ENCODE results near the gene TMEM72.

DNA sequence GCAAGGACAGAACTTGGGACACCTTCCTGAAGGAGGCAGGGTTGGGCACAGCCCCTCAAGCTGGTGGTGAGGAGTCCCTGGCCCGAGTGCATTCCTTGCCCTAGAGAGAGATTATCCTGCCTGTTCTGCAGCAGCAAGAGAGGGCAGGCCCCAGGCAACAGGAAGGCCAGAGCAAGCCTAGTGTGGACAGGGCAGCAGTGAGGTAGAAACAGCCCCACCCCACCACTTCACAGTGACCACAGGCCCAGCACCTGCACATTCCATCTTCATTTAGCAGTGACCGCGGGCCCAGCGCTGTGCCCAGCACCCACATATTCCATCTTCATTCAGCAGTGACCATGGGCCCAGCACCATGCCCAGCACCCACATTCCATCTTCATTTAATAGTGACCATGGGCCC is 16.4 kb upstream of the TMEM72 start:
- TF ChIP-seq, protein P1, sequence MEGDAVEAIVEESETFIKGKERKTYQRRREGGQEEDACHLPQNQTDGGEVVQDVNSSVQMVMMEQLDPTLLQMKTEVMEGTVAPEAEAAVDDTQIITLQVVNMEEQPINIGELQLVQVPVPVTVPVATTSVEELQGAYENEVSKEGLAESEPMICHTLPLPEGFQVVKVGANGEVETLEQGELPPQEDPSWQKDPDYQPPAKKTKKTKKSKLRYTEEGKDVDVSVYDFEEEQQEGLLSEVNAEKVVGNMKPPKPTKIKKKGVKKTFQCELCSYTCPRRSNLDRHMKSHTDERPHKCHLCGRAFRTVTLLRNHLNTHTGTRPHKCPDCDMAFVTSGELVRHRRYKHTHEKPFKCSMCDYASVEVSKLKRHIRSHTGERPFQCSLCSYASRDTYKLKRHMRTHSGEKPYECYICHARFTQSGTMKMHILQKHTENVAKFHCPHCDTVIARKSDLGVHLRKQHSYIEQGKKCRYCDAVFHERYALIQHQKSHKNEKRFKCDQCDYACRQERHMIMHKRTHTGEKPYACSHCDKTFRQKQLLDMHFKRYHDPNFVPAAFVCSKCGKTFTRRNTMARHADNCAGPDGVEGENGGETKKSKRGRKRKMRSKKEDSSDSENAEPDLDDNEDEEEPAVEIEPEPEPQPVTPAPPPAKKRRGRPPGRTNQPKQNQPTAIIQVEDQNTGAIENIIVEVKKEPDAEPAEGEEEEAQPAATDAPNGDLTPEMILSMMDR (IDR thresholded peaks at IDR 0.05; ENCODE audit: low read depth, low read length, missing input control) = no peak
- TF ChIP-seq YY1 (IDR thresholded peaks at IDR 0.05) (no peak), TAF1 (conservative IDR thresholded peaks at IDR 0.05) (no peak), RAD21 (IDR thresholded peaks at IDR 0.05) (no peak), SP1 (IDR thresholded peaks at IDR 0.05) (no peak), JUND (IDR thresholded peaks at IDR 0.05) (no peak), NR2F2 (IDR thresholded peaks at IDR 0.05) (no peak), GABPA (IDR thresholded peaks at IDR 0.05 in 1 of 2, conservative IDR thresholded peaks at IDR 0.05 in 1 of 2) (no peak), RXRA (IDR thresholded peaks at IDR 0.05) (no peak)
- TF ChIP-seq, protein P2, sequence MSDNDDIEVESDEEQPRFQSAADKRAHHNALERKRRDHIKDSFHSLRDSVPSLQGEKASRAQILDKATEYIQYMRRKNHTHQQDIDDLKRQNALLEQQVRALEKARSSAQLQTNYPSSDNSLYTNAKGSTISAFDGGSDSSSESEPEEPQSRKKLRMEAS (IDR thresholded peaks at IDR 0.05) = no peak
- TF ChIP-seq, protein P3, sequence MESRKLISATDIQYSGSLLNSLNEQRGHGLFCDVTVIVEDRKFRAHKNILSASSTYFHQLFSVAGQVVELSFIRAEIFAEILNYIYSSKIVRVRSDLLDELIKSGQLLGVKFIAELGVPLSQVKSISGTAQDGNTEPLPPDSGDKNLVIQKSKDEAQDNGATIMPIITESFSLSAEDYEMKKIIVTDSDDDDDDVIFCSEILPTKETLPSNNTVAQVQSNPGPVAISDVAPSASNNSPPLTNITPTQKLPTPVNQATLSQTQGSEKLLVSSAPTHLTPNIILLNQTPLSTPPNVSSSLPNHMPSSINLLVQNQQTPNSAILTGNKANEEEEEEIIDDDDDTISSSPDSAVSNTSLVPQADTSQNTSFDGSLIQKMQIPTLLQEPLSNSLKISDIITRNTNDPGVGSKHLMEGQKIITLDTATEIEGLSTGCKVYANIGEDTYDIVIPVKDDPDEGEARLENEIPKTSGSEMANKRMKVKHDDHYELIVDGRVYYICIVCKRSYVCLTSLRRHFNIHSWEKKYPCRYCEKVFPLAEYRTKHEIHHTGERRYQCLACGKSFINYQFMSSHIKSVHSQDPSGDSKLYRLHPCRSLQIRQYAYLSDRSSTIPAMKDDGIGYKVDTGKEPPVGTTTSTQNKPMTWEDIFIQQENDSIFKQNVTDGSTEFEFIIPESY (IDR thresholded peaks at IDR 0.05) = no peak
- TF ChIP-seq, protein P4, sequence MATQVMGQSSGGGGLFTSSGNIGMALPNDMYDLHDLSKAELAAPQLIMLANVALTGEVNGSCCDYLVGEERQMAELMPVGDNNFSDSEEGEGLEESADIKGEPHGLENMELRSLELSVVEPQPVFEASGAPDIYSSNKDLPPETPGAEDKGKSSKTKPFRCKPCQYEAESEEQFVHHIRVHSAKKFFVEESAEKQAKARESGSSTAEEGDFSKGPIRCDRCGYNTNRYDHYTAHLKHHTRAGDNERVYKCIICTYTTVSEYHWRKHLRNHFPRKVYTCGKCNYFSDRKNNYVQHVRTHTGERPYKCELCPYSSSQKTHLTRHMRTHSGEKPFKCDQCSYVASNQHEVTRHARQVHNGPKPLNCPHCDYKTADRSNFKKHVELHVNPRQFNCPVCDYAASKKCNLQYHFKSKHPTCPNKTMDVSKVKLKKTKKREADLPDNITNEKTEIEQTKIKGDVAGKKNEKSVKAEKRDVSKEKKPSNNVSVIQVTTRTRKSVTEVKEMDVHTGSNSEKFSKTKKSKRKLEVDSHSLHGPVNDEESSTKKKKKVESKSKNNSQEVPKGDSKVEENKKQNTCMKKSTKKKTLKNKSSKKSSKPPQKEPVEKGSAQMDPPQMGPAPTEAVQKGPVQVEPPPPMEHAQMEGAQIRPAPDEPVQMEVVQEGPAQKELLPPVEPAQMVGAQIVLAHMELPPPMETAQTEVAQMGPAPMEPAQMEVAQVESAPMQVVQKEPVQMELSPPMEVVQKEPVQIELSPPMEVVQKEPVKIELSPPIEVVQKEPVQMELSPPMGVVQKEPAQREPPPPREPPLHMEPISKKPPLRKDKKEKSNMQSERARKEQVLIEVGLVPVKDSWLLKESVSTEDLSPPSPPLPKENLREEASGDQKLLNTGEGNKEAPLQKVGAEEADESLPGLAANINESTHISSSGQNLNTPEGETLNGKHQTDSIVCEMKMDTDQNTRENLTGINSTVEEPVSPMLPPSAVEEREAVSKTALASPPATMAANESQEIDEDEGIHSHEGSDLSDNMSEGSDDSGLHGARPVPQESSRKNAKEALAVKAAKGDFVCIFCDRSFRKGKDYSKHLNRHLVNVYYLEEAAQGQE (IDR thresholded peaks at IDR 0.05) = no peak
